H9 (cell line): ENCODE data around the gene GYS1. TPM values are rescaled to one million over a fixed set of nuclear protein-coding genes. Genes with fewer than 3 reads are reported as not detected.

Experiments
- DNase-seq: peaks from one replicate; pipeline ENCODE4 v3.0.0-alpha.2; 2017
- H2AFZ ChIP-seq: one replicate; pipeline ENCODE4 v1.6.1; 2013; ENCODE audit warnings: mild to moderate bottlenecking, low read length, control low read depth, moderate library complexity
- H2AK5ac ChIP-seq: 2 replicates; pipeline ENCODE4 v1.6.1; 2013; ENCODE audit warnings: low read length, control low read depth, mixed read lengths; ENCODE audit not compliant: insufficient read length
- H2BK120ac ChIP-seq: one replicate; pipeline ENCODE4 v1.6.1; 2013; ENCODE audit warnings: low read depth, mild to moderate bottlenecking, low read length, control low read depth, inconsistent platforms; ENCODE audit not compliant: poor library complexity, severe bottlenecking
- H2BK12ac ChIP-seq: 2 replicates; pipeline ENCODE4 v1.6.1; 2013; ENCODE audit warnings: low read length, control low read depth, mixed read lengths, low read depth; ENCODE audit not compliant: insufficient read length
- H2BK15ac ChIP-seq: 2 replicates; pipeline ENCODE4 v1.6.1; 2013; ENCODE audit warnings: low read depth, low read length, control low read depth
- H2BK20ac ChIP-seq: one replicate; pipeline ENCODE4 v1.6.1; 2013; ENCODE audit warnings: low read depth, mild to moderate bottlenecking, low read length, control low read depth, inconsistent platforms; ENCODE audit not compliant: poor library complexity, severe bottlenecking
- H2BK5ac ChIP-seq: 2 replicates; pipeline ENCODE4 v1.6.1; 2013; ENCODE audit warnings: low read length, control low read depth, mixed read lengths; ENCODE audit not compliant: insufficient read length
- H3K14ac ChIP-seq: 2 replicates; pipeline ENCODE4 v1.6.1; 2013; ENCODE audit warnings: low read length, control low read depth; ENCODE audit not compliant: insufficient read depth
- H3K18ac ChIP-seq: 2 replicates; pipeline ENCODE4 v1.6.1; 2013; ENCODE audit warnings: low read depth, mild to moderate bottlenecking, mixed read lengths, low read length, control low read depth; ENCODE audit not compliant: insufficient read length
- H3K23ac ChIP-seq: 2 replicates; pipeline ENCODE4 v1.6.1; 2013; ENCODE audit warnings: low read length, control low read depth, mixed read lengths, low read depth; ENCODE audit not compliant: insufficient read length
- H3K23me2 ChIP-seq: 2 replicates; pipeline ENCODE4 v1.6.1; 2013; ENCODE audit warnings: low read depth, mild to moderate bottlenecking, mixed read lengths, low read length, control low read depth; ENCODE audit not compliant: insufficient read length, poor library complexity, severe bottlenecking
- H3K27ac ChIP-seq: 2 replicates; pipeline ENCODE4 v1.5.1; 2013; ENCODE audit warnings: low read length, control low read depth, mixed read lengths, low read depth; ENCODE audit not compliant: insufficient read length
- H3K27me3 ChIP-seq: 2 replicates; pipeline ENCODE4 v1.6.1; 2013; ENCODE audit warnings: low read length, control low read depth, inconsistent platforms; ENCODE audit not compliant: insufficient read depth
- H3K4ac ChIP-seq: 2 replicates; pipeline ENCODE4 v1.6.1; 2013; ENCODE audit warnings: low read depth, mild to moderate bottlenecking, control low read depth, inconsistent platforms, low read length, moderate library complexity
- H3K4me1 ChIP-seq: 2 replicates; pipeline ENCODE4 v1.6.1; 2013; ENCODE audit warnings: low read length, control low read depth, inconsistent platforms; ENCODE audit not compliant: insufficient read depth
- H3K4me2 ChIP-seq: 2 replicates; pipeline ENCODE4 v1.6.1; 2013; ENCODE audit warnings: low read length, control low read depth, mixed read lengths; ENCODE audit not compliant: insufficient read length, insufficient read depth
- H3K56ac ChIP-seq: 2 replicates; pipeline ENCODE4 v1.6.1; 2013; ENCODE audit warnings: low read depth, mild to moderate bottlenecking, mixed read lengths, low read length, control low read depth; ENCODE audit not compliant: insufficient read length
- H3K79me1 ChIP-seq: 2 replicates; pipeline ENCODE4 v1.6.1; 2013; ENCODE audit warnings: low read depth, mild to moderate bottlenecking, moderate library complexity, low read length, control low read depth, inconsistent platforms; ENCODE audit not compliant: insufficient read depth, poor library complexity, severe bottlenecking
- H3K79me2 ChIP-seq: 2 replicates; pipeline ENCODE4 v1.6.1; 2013; ENCODE audit warnings: low read length, control low read depth, inconsistent platforms; ENCODE audit not compliant: insufficient read depth
- H3K9ac ChIP-seq: 2 replicates; pipeline ENCODE4 v1.6.1; 2013; ENCODE audit warnings: low read length, control low read depth, mixed read lengths; ENCODE audit not compliant: insufficient read length; ENCODE audit errors: extremely low read depth
- H3K9me3 ChIP-seq: one replicate; pipeline ENCODE4 v1.6.1; 2013; ENCODE audit warnings: low read depth, low read length, inconsistent platforms; ENCODE audit not compliant: control insufficient read depth
- H3T11ph ChIP-seq: one replicate; pipeline ENCODE4 v1.6.1; 2013; ENCODE audit warnings: mild to moderate bottlenecking, low read length, control low read depth, inconsistent platforms
- H4K20me1 ChIP-seq: one replicate; pipeline ENCODE4 v1.6.1; 2013; ENCODE audit not compliant: control insufficient read depth, insufficient read length, insufficient read depth
- H4K5ac ChIP-seq: 2 replicates; pipeline ENCODE4 v1.6.1; 2013; ENCODE audit warnings: low read depth, mild to moderate bottlenecking, mixed read lengths, low read length, control low read depth; ENCODE audit not compliant: insufficient read length
- H4K8ac ChIP-seq: replicated peaks from 2 replicates; pipeline ENCODE4 v1.6.1; 2013; ENCODE audit warnings: low read length, control low read depth, mixed read lengths, low read depth; ENCODE audit not compliant: insufficient read length
- H4K91ac ChIP-seq: 2 replicates; pipeline ENCODE4 v1.6.1; 2013; ENCODE audit warnings: low read depth, mild to moderate bottlenecking, moderate library complexity, mixed read lengths, low read length, control low read depth; ENCODE audit not compliant: insufficient read length
- H3K27ac Mint-ChIP-seq, 3 experiments: 2 replicates in 2 of 3; 3 replicates in 1 of 3; pipeline ENCODE4 v1.8.0; 2020 to 2021; ENCODE audit warnings: mixed read lengths in 3 of 3, mild to moderate bottlenecking in 1 of 3, moderate library complexity in 1 of 3
- H3K27me3 Mint-ChIP-seq: 2 replicates; pipeline ENCODE4 v1.8.0; 2021; ENCODE audit warnings: low read depth, mild to moderate bottlenecking, moderate library complexity, mixed read lengths
- H3K36me3 Mint-ChIP-seq, 3 experiments: 2 replicates in 2 of 3; 3 replicates in 1 of 3; pipeline ENCODE4 v1.8.0; 2020 to 2021; ENCODE audit warnings: low read depth in 3 of 3, mixed read lengths in 3 of 3; ENCODE audit not compliant: insufficient read depth in 1 of 3
- H3K4me1 Mint-ChIP-seq, 2 experiments: 2 replicates each; pipeline ENCODE4 v1.8.0; 2020; ENCODE audit warnings: mixed read lengths in 2 of 2
- H3K4me3 Mint-ChIP-seq, 2 experiments: 2 replicates in 1 of 2; 3 replicates in 1 of 2; pipeline ENCODE4 v1.8.0; 2020 to 2021; ENCODE audit warnings: mild to moderate bottlenecking in 2 of 2, mixed read lengths in 2 of 2, moderate library complexity in 1 of 2
- H3K9me3 Mint-ChIP-seq, 2 experiments: 2 replicates in 1 of 2; 3 replicates in 1 of 2; pipeline ENCODE4 v1.8.0; 2020; ENCODE audit warnings: mild to moderate bottlenecking in 2 of 2, mixed read lengths in 2 of 2, moderate library complexity in 1 of 2
- CTCF ChIP-seq: fragments of 200-600 bp; sonication (generic); conservative IDR thresholded peaks from 3 replicates; pipeline ENCODE4 v1.8.0; 2021; ENCODE audit warnings: antibody characterized with exemption, mild to moderate bottlenecking
- WGBS: extraction: QIAGEN DNeasy Blood & Tissue Kit; methylation state at CpG from one replicate; pipeline ENCODE4 v1.1.7; 2013; ENCODE audit warnings: missing lambda C conversion rate, low lambda C conversion rate, mixed read lengths; ENCODE audit not compliant: insufficient read length; ENCODE audit errors: extremely low coverage; 5-methylcytosine and 5-hydroxymethylcytosine counted together
- total RNA-seq: library from RNA; stranded (reverse); gene quantifications from 2 replicates; pipeline ENCODE4 v1.2.1, GENCODE V29; 2021

The GYS1 gene
- total RNA-seq, 1 experiment from 2014 or later = 44.3 TPM

GRCh38 chr19:48975947-48976847 lies 16.9 kb downstream of the GYS1 start:
- H2BK120ac ChIP-seq = no peak overlapping the region
- no peak overlapping the region for H3T11ph ChIP-seq
- H3K27me3 ChIP-seq = no peaks in the 10 kb centered on the region
- no peak overlapping the region for H2BK12ac ChIP-seq
- H2BK15ac ChIP-seq = no peak overlapping the region
- no peak overlapping the region for H3K27ac ChIP-seq
- TF ChIP-seq CTCF = no peak
- no peak overlapping the region for H4K91ac ChIP-seq
- no peak overlapping the region for H2AK5ac ChIP-seq
- no peaks in the 10 kb centered on the region for H3K79me1 ChIP-seq
- no peak overlapping the region for H2BK5ac ChIP-seq
- H4K5ac ChIP-seq = no peak overlapping the region
- H3K9me3 ChIP-seq = no peaks in the 10 kb centered on the region
- H3K56ac ChIP-seq = no peak overlapping the region
- no peak overlapping the region for H3K4ac ChIP-seq
- no peaks in the 10 kb centered on the region for H4K20me1 ChIP-seq
- H2BK20ac ChIP-seq = no peak overlapping the region
- no peak overlapping the region for H4K8ac ChIP-seq
- no CpG with 5 or more reads among the region's 13 CpGs for WGBS
- Mint-ChIP-seq H3K27ac (no peak overlapping the region; a peak in 1 of 7 replicates), H3K4me3 (no peak overlapping the region), H3K27me3 (no peaks in the 10 kb centered on the region), H3K4me1 (no peaks in the 10 kb centered on the region), H3K9me3 (no peaks in the 10 kb centered on the region), H3K36me3 (peaks cover 18 to 42% (median 33%) of the 10 kb centered on the region in 3 experiments)
- no peak overlapping the region for H3K23ac ChIP-seq
- H3K79me2 ChIP-seq = no peaks in the 10 kb centered on the region
- no peak overlapping the region for H2AFZ ChIP-seq
- H3K4me2 ChIP-seq = no peak overlapping the region
- no peak for DNase-seq
- no peaks in the 10 kb centered on the region for H3K4me1 ChIP-seq
- H3K14ac ChIP-seq = no peak overlapping the region
- no peak overlapping the region for H3K9ac ChIP-seq
- H3K18ac ChIP-seq = no peak overlapping the region
- H3K23me2 ChIP-seq = no peaks in the 10 kb centered on the region
